ENCODE data around the gene PPME1.

The PPME1 gene

DNA sequence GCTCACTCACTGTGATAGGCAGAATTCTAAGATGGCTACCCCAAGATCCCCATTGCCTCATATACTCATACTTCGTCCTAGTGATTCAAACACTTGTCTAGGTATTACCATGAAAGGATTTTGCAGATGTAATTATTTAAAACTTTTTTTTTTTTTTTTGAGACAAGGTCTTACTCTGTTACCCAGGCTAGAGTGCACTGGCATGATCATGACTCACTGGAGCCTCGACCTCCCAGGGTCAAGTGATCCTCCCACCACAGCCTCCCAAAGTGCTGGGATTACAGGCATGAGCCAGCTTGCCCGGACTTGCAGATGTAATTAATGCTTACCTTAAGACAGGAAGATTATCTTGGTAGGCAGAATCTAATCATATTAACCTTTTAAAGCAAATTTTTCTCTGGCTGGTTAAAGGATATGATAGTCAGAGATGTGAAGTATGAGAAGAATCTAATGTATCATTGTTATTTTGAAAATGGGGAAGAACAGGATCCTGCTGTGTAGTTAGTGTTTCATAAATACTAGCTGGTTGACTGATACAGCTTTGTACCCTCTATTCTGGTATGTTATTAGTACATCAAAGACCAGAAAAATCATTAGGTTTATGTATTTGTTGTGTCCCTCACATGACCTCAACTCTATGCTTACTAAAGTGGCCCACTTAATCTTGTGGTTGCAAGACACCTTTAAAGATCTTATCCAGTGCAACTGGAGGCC, 35.8 kb upstream of the PPME1 start:
- Histone ChIP-seq H3K79me2 (ENCODE audit: insufficient read depth, low read length) (no peaks in the 10 kb centered on the region), H3K9me3 (ENCODE audit: low read length) (no peaks in the 10 kb centered on the region), H2AFZ (ENCODE audit: low read length) (no peak overlapping the region), H4K20me1 (ENCODE audit: insufficient read depth, low read length) (no peaks in the 10 kb centered on the region), H3K9me2 (ENCODE audit: low read depth, low read length) (no peaks in the 10 kb centered on the region), H3K4me1 (ENCODE audit: insufficient read depth, low read length, severe bottlenecking) (no peaks in the 10 kb centered on the region), H3K4me2 (ENCODE audit: low read length) (no peak overlapping the region), H3K27ac (ENCODE audit: low read depth, low read length, poor library complexity, severe bottlenecking) (no peak overlapping the region), H3K9ac (ENCODE audit: low read length) (no peak overlapping the region), H3K4me3 (ENCODE audit: low read depth, low read length, poor library complexity, severe bottlenecking) (no peak overlapping the region), H3K27me3 (ENCODE audit: insufficient read depth, low read length) (no peaks in the 10 kb centered on the region), H3K36me3 (ENCODE audit: insufficient read depth, low read length) (peaks cover 79% of the 10 kb centered on the region), H3F3A (ENCODE audit: insufficient read depth, low read length) (no peaks in the 10 kb centered on the region)
- TF ChIP-seq, protein P1, sequence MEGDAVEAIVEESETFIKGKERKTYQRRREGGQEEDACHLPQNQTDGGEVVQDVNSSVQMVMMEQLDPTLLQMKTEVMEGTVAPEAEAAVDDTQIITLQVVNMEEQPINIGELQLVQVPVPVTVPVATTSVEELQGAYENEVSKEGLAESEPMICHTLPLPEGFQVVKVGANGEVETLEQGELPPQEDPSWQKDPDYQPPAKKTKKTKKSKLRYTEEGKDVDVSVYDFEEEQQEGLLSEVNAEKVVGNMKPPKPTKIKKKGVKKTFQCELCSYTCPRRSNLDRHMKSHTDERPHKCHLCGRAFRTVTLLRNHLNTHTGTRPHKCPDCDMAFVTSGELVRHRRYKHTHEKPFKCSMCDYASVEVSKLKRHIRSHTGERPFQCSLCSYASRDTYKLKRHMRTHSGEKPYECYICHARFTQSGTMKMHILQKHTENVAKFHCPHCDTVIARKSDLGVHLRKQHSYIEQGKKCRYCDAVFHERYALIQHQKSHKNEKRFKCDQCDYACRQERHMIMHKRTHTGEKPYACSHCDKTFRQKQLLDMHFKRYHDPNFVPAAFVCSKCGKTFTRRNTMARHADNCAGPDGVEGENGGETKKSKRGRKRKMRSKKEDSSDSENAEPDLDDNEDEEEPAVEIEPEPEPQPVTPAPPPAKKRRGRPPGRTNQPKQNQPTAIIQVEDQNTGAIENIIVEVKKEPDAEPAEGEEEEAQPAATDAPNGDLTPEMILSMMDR (IDR thresholded peaks at IDR 0.05; ENCODE audit: low read length): no peak
- TF ChIP-seq EZH2 (IDR thresholded peaks at IDR 0.05; ENCODE audit: borderline replicate concordance, low read length): no peak

GRCh38 chr11:74138021-74138420, 33.1 kb upstream of the PPME1 start:
- TF ChIP-seq, protein P1 (IDR thresholded peaks at IDR 0.05; ENCODE audit: low read length): no peak
- TF ChIP-seq EZH2 (IDR thresholded peaks at IDR 0.05; ENCODE audit: borderline replicate concordance, low read length): no peak
- H3K79me2 ChIP-seq (ENCODE audit: insufficient read depth, low read length): no peaks in the 10 kb centered on the region
- H4K20me1 ChIP-seq (ENCODE audit: insufficient read depth, low read length): no peaks in the 10 kb centered on the region
- H3K36me3 ChIP-seq (ENCODE audit: insufficient read depth, low read length): peaks cover 53% of the 10 kb centered on the region
- H3K4me3 ChIP-seq (ENCODE audit: low read depth, low read length, poor library complexity, severe bottlenecking): no peak overlapping the region
- H3K4me1 ChIP-seq (ENCODE audit: insufficient read depth, low read length, severe bottlenecking): no peaks in the 10 kb centered on the region
- no peaks in the 10 kb centered on the region for H3F3A ChIP-seq (ENCODE audit: insufficient read depth, low read length)
- H3K27me3 ChIP-seq (ENCODE audit: insufficient read depth, low read length): no peaks in the 10 kb centered on the region
- H2AFZ ChIP-seq (ENCODE audit: low read length): no peak overlapping the region
- no peaks in the 10 kb centered on the region for H3K9me2 ChIP-seq (ENCODE audit: low read depth, low read length)
- no peaks in the 10 kb centered on the region for H3K9me3 ChIP-seq (ENCODE audit: low read length)
- H3K27ac ChIP-seq (ENCODE audit: low read depth, low read length, poor library complexity, severe bottlenecking): no peak overlapping the region
- no peak overlapping the region for H3K4me2 ChIP-seq (ENCODE audit: low read length)
- H3K9ac ChIP-seq (ENCODE audit: low read length): no peak overlapping the region

DNA sequence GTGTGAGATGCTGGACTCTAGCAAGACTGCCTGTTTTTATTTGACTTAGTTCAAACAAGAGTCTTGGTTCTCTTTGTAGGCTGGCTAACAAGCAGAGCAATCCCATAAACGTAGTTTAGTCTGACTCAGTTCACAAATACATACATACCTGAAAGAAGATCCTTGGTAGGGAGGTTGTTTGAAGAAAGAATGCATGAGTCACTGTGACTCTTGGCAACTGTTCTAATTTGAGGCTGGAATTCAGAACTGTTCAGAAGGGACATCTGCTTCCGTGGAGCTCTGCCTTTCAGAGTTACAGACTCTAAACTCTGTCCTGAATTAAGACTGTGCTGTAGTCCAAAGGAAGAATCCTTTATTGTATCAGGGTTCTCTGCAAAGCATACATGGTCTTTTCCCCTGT, 32.5 kb upstream of the PPME1 start:
- no peak overlapping the region for H2AFZ ChIP-seq (ENCODE audit: low read length)
- no peaks in the 10 kb centered on the region for H3K4me1 ChIP-seq (ENCODE audit: insufficient read depth, low read length, severe bottlenecking)
- H4K20me1 ChIP-seq (ENCODE audit: insufficient read depth, low read length): no peaks in the 10 kb centered on the region
- no peak overlapping the region for H3K4me3 ChIP-seq (ENCODE audit: low read depth, low read length, poor library complexity, severe bottlenecking)
- no peaks in the 10 kb centered on the region for H3F3A ChIP-seq (ENCODE audit: insufficient read depth, low read length)
- no peak overlapping the region for H3K4me2 ChIP-seq (ENCODE audit: low read length)
- no peak for TF ChIP-seq EZH2 (IDR thresholded peaks at IDR 0.05; ENCODE audit: borderline replicate concordance, low read length)
- TF ChIP-seq, protein P1 (IDR thresholded peaks at IDR 0.05; ENCODE audit: low read length): no peak
- H3K27me3 ChIP-seq (ENCODE audit: insufficient read depth, low read length): no peaks in the 10 kb centered on the region
- no peak overlapping the region for H3K27ac ChIP-seq (ENCODE audit: low read depth, low read length, poor library complexity, severe bottlenecking)
- H3K36me3 ChIP-seq (ENCODE audit: insufficient read depth, low read length): peaks cover 48% of the 10 kb centered on the region
- H3K79me2 ChIP-seq (ENCODE audit: insufficient read depth, low read length): no peaks in the 10 kb centered on the region
- no peak overlapping the region for H3K9ac ChIP-seq (ENCODE audit: low read length)
- H3K9me2 ChIP-seq (ENCODE audit: low read depth, low read length): no peaks in the 10 kb centered on the region
- H3K9me3 ChIP-seq (ENCODE audit: low read length): no peaks in the 10 kb centered on the region
